Kidney epithelial cell (primary cell): Measurements from ENCODE around the gene C22orf15. TPM values are rescaled to one million over a fixed set of nuclear protein-coding genes. Genes with fewer than 3 reads are reported as not detected.

ENCODE experiments used
- DNase-seq: peaks from one replicate; pipeline ENCODE4 v3.0.0-alpha.2; 2010; ENCODE audit warnings: low read depth
- H3K27me3 ChIP-seq: 2 replicates; pipeline ENCODE4 v1.6.0; 2011; ENCODE audit warnings: low read length; ENCODE audit not compliant: control insufficient read depth, insufficient read depth
- H3K36me3 ChIP-seq: 2 replicates; pipeline ENCODE4 v1.5.1; 2011; ENCODE audit warnings: low read length; ENCODE audit not compliant: control insufficient read depth, insufficient read depth
- H3K4me3 ChIP-seq: 2 replicates; pipeline ENCODE4 v1.5.1; 2011; ENCODE audit warnings: low read depth, mild to moderate bottlenecking, control low read depth, low read length
- CTCF ChIP-seq: IDR thresholded peaks from 2 replicates; pipeline ENCODE4 v1.5.1; 2011; ENCODE audit warnings: mild to moderate bottlenecking, moderate library complexity, low read length, control low read depth, inconsistent platforms; ENCODE audit not compliant: insufficient read depth, poor library complexity, severe bottlenecking
- total RNA-seq: library from RNA; depleted of rRNA; stranded (reverse); fragments of >200 nt; gene quantifications from 2 replicates; pipeline ENCODE4 v1.2.3, GENCODE V29; 2015

Gene C22orf15
- total RNA-seq, 1 donor from 2014 or later = not detected

GRCh38 chr22:23737696-23738095 lies 25.1 kb upstream of the C22orf15 start:
- DNase-seq = no peak
- H3K4me3 ChIP-seq = no peak overlapping the region
- no peaks in the 10 kb centered on the region for H3K27me3 ChIP-seq
- H3K36me3 ChIP-seq = no peaks in the 10 kb centered on the region
- no peak for TF ChIP-seq CTCF

GRCh38 chr22:23742505-23743264 lies 20.1 kb upstream of the C22orf15 start:
- DNase-seq = no peak
- Histone ChIP-seq H3K36me3 (peaks cover 1% of the 10 kb centered on the region), H3K4me3 (no peak overlapping the region), H3K27me3 (no peaks in the 10 kb centered on the region)
- TF ChIP-seq CTCF = no peak

GRCh38 chr22:23743303-23743705 lies 19.5 kb upstream of the C22orf15 start:
- Histone ChIP-seq H3K27me3 (no peaks in the 10 kb centered on the region), H3K4me3 (no peak overlapping the region), H3K36me3 (peaks cover 1% of the 10 kb centered on the region)
- no peak for TF ChIP-seq CTCF
- DNase-seq = no peak

GRCh38 chr22:23744001-23744400 lies 18.8 kb upstream of the C22orf15 start:
- H3K27me3 ChIP-seq = no peaks in the 10 kb centered on the region
- no peak for DNase-seq
- no peak for TF ChIP-seq CTCF
- H3K36me3 ChIP-seq = peaks cover 1% of the 10 kb centered on the region
- no peak overlapping the region for H3K4me3 ChIP-seq

GRCh38 chr22:23744485-23744884 lies 18.3 kb upstream of the C22orf15 start:
- no peaks in the 10 kb centered on the region for H3K27me3 ChIP-seq
- peaks cover 1% of the 10 kb centered on the region for H3K36me3 ChIP-seq
- TF ChIP-seq CTCF = no peak
- no peak overlapping the region for H3K4me3 ChIP-seq
- DNase-seq = no peak

- no peak for TF ChIP-seq CTCF
- Histone ChIP-seq H3K36me3 (peaks cover 1% of the 10 kb centered on the region), H3K4me3 (no peak overlapping the region), H3K27me3 (no peaks in the 10 kb centered on the region)
- no peak for DNase-seq
Observed at GRCh38 chr22:23745791-23746190, 17.0 kb upstream of the C22orf15 start.
